Astrocyte of the hippocampus (primary cell): ENCODE results near the gene CRIM1.

Source experiments
- DNase-seq: peaks from one replicate; pipeline ENCODE4 v3.0.0; 2011; ENCODE audit warnings: low read depth, low spot score

The CRIM1 gene

GRCh38 chr2:36456227-36457175 is 100.9 kb downstream of the CRIM1 start:
- DNase-seq = peak; percentile 83

- DNase-seq = no peak
These were observed 102.5 kb downstream of the CRIM1 start for GRCh38 chr2:36458106-36458505.

- DNase-seq = peak; percentile 77
These were observed 104.2 kb downstream of the CRIM1 start for GRCh38 chr2:36459725-36460137.

- DNase-seq = peak; percentile 88
These were observed 105.6 kb downstream of the CRIM1 start for GRCh38 chr2:36461039-36461681.

GRCh38 chr2:36462311-36462935 is 106.8 kb downstream of the CRIM1 start:
- DNase-seq = no peak

- DNase-seq = no peak
These were observed 107.8 kb downstream of the CRIM1 start for GRCh38 chr2:36463365-36463764.

- DNase-seq = no peak
These were observed 108.6 kb downstream of the CRIM1 start for GRCh38 chr2:36464006-36464721.

GRCh38 chr2:36466135-36466534 is 110.6 kb downstream of the CRIM1 start:
- DNase-seq = no peak

- peak; percentile 57 for DNase-seq
These were observed 113.0 kb downstream of the CRIM1 start for GRCh38 chr2:36468463-36469105.

- no peak for DNase-seq
These were observed 113.5 kb downstream of the CRIM1 start for GRCh38 chr2:36469106-36469477.

- no peak for DNase-seq
These were observed 114.1 kb downstream of the CRIM1 start for GRCh38 chr2:36469710-36470109.

- DNase-seq = no peak
These were observed 117.7 kb downstream of the CRIM1 start for GRCh38 chr2:36473230-36473629.

GRCh38 chr2:36476411-36476810 is 120.8 kb downstream of the CRIM1 start:
- DNase-seq = no peak

- DNase-seq = no peak
These were observed 121.7 kb downstream of the CRIM1 start for GRCh38 chr2:36477315-36477714.

- no peak for DNase-seq
These were observed 122.2 kb downstream of the CRIM1 start for GRCh38 chr2:36477746-36478145.

GRCh38 chr2:36478332-36478738 is 122.8 kb downstream of the CRIM1 start:
- DNase-seq = peak; percentile 81

GRCh38 chr2:36478999-36479398 is 123.4 kb downstream of the CRIM1 start:
- no peak for DNase-seq

- DNase-seq = no peak
These were observed 123.8 kb downstream of the CRIM1 start for GRCh38 chr2:36479406-36479805.

- no peak for DNase-seq
These were observed 124.5 kb downstream of the CRIM1 start for GRCh38 chr2:36480028-36480427.

GRCh38 chr2:36480636-36481035 is 125.1 kb downstream of the CRIM1 start:
- no peak for DNase-seq

- no peak for DNase-seq
These were observed 126.1 kb downstream of the CRIM1 start for GRCh38 chr2:36481709-36482108.
